NCI-H2196 (cell line): Measurements from ENCODE around the gene ABITRAM.

Source experiments
- DNase-seq: peaks from one replicate; lab custom pipeline; 2025; ENCODE audit not compliant: unreplicated experiment; lab: John Stamatoyannopoulos, UW

ABITRAM gene

GRCh38 chr9:108983885-108984284, 49.7 kb downstream of the ABITRAM start:
- DNase-seq = no peak
